ENCODE results near the gene KCNT1.

KCNT1 gene

GRCh38 chr9:135790356-135790755 lies 88.4 kb downstream of the KCNT1 start:
- DNase-seq (ENCODE audit: low read depth), result no peak
- H3K4me3 ChIP-seq (replicated peaks; ENCODE audit: low read depth, low read length), result no peak overlapping the region
- TF ChIP-seq, protein P1, sequence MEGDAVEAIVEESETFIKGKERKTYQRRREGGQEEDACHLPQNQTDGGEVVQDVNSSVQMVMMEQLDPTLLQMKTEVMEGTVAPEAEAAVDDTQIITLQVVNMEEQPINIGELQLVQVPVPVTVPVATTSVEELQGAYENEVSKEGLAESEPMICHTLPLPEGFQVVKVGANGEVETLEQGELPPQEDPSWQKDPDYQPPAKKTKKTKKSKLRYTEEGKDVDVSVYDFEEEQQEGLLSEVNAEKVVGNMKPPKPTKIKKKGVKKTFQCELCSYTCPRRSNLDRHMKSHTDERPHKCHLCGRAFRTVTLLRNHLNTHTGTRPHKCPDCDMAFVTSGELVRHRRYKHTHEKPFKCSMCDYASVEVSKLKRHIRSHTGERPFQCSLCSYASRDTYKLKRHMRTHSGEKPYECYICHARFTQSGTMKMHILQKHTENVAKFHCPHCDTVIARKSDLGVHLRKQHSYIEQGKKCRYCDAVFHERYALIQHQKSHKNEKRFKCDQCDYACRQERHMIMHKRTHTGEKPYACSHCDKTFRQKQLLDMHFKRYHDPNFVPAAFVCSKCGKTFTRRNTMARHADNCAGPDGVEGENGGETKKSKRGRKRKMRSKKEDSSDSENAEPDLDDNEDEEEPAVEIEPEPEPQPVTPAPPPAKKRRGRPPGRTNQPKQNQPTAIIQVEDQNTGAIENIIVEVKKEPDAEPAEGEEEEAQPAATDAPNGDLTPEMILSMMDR (IDR thresholded peaks at IDR 0.05; ENCODE audit: low read length, missing control alignments), result no peak

DNA sequence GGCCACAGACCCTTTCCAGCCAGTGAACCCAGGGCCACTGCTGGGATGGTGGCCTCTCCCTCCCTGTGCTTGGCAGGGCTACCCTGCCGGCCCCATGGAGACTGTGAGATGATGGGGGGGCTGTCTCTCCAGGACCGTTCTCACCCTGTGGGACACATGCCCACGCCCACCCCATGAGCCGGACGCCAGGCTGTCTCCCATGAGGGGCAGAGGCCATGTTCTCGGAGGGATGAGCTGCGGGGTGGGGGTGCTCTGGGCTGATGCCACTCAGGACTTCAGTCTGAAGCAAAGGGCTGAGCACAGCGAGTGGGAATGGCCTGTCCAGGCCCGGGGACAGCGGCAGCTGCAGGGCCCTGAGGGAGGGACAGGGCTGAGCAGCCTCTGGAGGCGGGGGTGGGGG lies 88.9 kb downstream of the KCNT1 start:
- DNase-seq (ENCODE audit: low read depth), result no peak
- no peak overlapping the region for H3K4me3 ChIP-seq (replicated peaks; ENCODE audit: low read depth, low read length)
- TF ChIP-seq, protein P1 (IDR thresholded peaks at IDR 0.05; ENCODE audit: low read length, missing control alignments), result no peak

DNA sequence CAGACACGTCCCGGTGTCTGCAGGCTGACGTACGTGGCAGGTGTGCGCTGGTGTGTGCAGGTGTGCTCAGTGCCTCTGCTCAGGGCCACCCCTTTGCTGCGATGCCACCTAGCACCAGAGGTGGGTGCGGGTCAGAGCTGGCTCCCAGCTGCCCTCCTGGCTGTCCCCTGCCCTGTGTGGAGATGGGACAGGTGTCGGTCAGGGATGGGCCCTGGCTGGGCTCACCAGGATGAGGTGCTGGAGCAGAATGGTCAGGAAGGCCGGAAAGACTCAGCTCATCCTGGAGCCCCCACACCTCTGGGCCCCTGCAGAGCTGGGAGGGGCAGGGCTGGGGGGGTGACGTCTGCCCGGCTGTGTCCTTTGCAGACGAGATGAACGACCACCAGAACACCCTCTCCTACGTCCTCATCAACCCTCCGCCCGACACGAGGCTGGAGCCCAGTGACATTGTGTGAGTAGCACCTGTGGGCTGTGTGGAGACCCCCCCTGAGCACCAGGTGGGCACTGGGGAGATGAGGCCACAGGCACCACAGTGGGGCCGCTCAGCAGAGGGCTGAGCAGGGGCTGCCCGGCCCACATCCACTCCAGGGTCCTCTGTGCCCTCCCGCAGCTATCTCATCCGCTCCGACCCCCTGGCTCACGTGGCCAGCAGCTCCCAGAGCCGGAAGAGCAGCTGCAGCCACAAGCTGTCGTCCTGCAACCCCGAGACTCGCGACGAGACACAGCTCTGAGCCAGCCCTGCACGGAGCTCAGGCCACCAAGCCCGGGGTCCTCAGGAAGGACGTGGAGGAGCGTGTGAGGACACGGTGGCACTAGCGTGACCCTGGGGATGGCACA lies 89.7 kb downstream of the KCNT1 start:
- TF ChIP-seq, protein P1 (IDR thresholded peaks at IDR 0.05; ENCODE audit: low read length, missing control alignments), result no peak
- no peak overlapping the region for H3K4me3 ChIP-seq (replicated peaks; ENCODE audit: low read depth, low read length)
- no peak for DNase-seq (ENCODE audit: low read depth)

DNA sequence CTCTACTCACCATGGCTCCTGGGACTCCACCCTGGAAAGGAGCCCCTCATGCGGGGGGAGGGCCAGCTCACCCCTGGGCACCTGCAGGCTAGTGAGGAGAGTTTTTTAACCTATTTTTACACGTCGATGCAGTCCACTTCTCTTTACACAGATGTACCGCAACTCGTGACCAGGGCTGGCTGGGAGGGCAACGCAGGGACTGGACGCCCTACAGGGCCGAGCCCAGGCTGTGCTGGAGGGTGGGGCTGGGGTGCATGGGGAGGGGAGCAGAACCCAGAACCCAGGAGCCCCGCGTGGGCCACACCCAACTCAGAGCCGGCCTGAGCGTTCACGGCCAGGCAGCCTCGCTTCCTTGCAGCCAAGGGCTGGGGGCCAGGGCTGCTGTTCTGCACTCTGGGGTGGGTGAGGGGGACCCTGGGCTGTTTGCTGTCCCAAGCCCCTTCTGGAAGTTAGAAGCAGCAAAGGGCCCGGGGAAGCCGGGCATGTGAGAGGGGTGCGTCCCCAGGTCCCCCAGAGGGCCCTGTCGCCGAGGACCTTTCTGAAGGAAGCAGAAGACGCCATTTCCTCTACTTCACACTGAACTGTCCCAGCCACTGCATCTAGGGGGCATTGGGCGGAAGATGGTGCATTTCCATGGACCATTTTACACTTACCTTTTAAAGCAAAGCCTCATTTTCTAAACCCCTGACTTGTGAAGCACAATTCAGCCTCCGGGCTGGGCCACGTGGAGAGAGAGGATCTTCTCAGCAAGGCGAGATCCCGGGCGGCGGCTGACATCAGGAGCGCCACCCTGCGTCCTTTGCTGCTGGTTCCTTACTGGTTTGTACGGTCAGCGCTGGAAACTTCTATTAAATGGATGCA lies 90.5 kb downstream of the KCNT1 start:
- DNase-seq (ENCODE audit: low read depth), result no peak
- TF ChIP-seq, protein P1 (IDR thresholded peaks at IDR 0.05; ENCODE audit: low read length, missing control alignments), result no peak
- no peak overlapping the region for H3K4me3 ChIP-seq (replicated peaks; ENCODE audit: low read depth, low read length)

GRCh38 chr9:135793221-135794056 lies 91.5 kb downstream of the KCNT1 start:
- no peak overlapping the region for H3K4me3 ChIP-seq (replicated peaks; ENCODE audit: low read depth, low read length)
- TF ChIP-seq, protein P1 (IDR thresholded peaks at IDR 0.05; ENCODE audit: low read length, missing control alignments), result no peak
- no peak for DNase-seq (ENCODE audit: low read depth)

- DNase-seq (ENCODE audit: low read depth), result no peak
- no peak overlapping the region for H3K4me3 ChIP-seq (replicated peaks; ENCODE audit: low read depth, low read length)
- TF ChIP-seq, protein P1 (IDR thresholded peaks at IDR 0.05; ENCODE audit: low read length, missing control alignments), result no peak
Measured at GRCh38 chr9:135794057-135794335, 92.0 kb downstream of the KCNT1 start.
